ENCODE results near the gene PDIA4. TPM values are rescaled to one million over a fixed set of nuclear protein-coding genes. Genes with fewer than 3 reads are reported as not detected.

PDIA4 gene
- total RNA-seq, 4 donors from 2014 or later, result 33.2 to 58.1 (median 42.8) TPM

DNA sequence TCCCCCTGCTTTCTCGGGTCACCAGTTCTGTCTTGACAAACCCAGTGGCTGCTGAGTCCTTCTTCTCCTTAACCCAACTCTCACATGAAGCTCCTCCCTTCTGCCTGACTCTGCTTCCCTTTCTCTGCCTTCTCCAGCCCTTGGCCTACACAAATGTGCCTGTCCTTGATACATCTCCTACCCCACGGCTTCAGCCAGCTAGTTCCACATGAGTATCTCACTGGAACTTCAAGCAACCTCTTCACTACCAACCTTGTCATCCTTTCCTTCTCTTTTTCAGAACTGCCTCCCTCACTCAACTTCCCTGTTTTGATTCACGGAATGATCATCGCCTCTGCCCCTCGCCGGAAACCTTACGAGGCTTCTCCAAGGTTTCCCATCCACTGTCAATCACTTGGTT lies 55.9 kb downstream of the PDIA4 start:
- Histone ChIP-seq H3K9me3 (no peaks in the 10 kb centered on the region), H3K27ac (replicated peaks in 1 of 4) (no peak overlapping the region), H3K4me3 (no peak overlapping the region), H3K36me3 (no peaks in the 10 kb centered on the region), H3K27me3 (peaks cover 0 to 4% (median 0%) of the 10 kb centered on the region in 4 donors), H3K4me1 (peaks cover 0 to under 1% (median under 1%) of the 10 kb centered on the region in 4 donors)
- intact Hi-C loops (cut with DNase I), result no loop called here
- TF ChIP-seq, protein P1, sequence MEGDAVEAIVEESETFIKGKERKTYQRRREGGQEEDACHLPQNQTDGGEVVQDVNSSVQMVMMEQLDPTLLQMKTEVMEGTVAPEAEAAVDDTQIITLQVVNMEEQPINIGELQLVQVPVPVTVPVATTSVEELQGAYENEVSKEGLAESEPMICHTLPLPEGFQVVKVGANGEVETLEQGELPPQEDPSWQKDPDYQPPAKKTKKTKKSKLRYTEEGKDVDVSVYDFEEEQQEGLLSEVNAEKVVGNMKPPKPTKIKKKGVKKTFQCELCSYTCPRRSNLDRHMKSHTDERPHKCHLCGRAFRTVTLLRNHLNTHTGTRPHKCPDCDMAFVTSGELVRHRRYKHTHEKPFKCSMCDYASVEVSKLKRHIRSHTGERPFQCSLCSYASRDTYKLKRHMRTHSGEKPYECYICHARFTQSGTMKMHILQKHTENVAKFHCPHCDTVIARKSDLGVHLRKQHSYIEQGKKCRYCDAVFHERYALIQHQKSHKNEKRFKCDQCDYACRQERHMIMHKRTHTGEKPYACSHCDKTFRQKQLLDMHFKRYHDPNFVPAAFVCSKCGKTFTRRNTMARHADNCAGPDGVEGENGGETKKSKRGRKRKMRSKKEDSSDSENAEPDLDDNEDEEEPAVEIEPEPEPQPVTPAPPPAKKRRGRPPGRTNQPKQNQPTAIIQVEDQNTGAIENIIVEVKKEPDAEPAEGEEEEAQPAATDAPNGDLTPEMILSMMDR (IDR thresholded peaks at IDR 0.05), result no peak
- TF ChIP-seq POLR2AphosphoS5 (IDR thresholded peaks at IDR 0.05) (no peak), EP300 (IDR thresholded peaks at IDR 0.05) (no peak), POLR2A (IDR thresholded peaks at IDR 0.05; ENCODE audit: low read depth) (no peak)
- DNase-seq (ENCODE audit: extremely low spot score), result no peak
- WGBS, result 78% methylated on average over 7 of the region's 7 CpGs

DNA sequence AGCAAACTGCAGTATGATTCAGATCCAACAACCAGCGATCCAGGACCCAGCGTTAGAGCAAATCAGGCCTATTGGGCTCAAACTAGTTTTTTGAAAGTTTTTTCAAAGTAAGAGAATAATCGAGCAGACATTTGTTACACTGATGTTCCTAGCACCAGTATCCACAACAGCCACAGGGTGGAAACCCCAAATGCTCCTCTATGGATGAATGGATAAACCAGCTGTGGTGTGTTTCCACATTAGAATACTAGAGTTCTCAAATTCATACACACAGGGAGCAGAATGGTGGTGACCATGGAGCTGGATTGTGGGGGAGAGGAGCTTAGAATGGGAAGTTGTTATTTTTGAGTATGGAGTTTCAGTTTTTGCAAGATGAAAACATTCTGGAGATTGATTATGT lies 60.7 kb downstream of the PDIA4 start:
- Histone ChIP-seq H3K9me3 (no peaks in the 10 kb centered on the region), H3K4me1 (peaks cover 8 to 32% (median 26%) of the 10 kb centered on the region in 4 donors), H3K27me3 (no peaks in the 10 kb centered on the region), H3K36me3 (no peaks in the 10 kb centered on the region), H3K27ac (replicated peaks in 1 of 4) (no peak overlapping the region), H3K4me3 (no peak overlapping the region)
- TF ChIP-seq, protein P1 (IDR thresholded peaks at IDR 0.05), result no peak
- no peak for TF ChIP-seq POLR2AphosphoS5 (IDR thresholded peaks at IDR 0.05)
- no peak for TF ChIP-seq EP300 (IDR thresholded peaks at IDR 0.05)
- no peak for DNase-seq (ENCODE audit: extremely low spot score)
- intact Hi-C loops (cut with DNase I), result loop anchor here (2.0 to 10.0 kb wide), 3 partner anchors 173 to 393 kb away; partner anchors contain the start of gene CUL1
- WGBS, result 78% methylated on average over 3 of the region's 3 CpGs

DNA sequence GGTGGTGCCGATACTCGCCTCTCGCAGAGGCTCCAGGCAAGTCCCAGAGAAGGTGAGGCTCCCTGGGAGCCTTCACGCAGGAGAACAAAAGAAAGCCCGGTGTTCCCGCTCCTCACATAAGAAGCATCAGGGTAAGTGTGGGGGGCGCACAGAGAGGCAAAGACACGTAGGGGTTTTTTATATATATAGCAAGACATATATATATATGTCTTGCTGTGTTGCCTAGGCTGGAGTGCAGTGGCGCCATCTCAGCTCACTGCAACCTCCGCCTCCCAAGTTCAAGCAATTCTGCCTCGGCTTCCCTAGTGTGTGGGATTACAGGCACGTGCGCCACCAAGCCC lies 61.3 kb downstream of the PDIA4 start:
- intact Hi-C loops (cut with DNase I), result loop anchor here (2.0 to 10.0 kb wide), 3 partner anchors 172 to 392 kb away; partner anchors contain the start of gene CUL1
- H3K9me3 ChIP-seq, result no peaks in the 10 kb centered on the region
- TF ChIP-seq POLR2A (IDR thresholded peaks at IDR 0.05; ENCODE audit: low read depth) (no peak), EP300 (IDR thresholded peaks at IDR 0.05) (no peak), POLR2AphosphoS5 (IDR thresholded peaks at IDR 0.05) (no peak)
- TF ChIP-seq, protein P1 (IDR thresholded peaks at IDR 0.05), result no peak
- H3K4me3 ChIP-seq, result peak overlapping the region; percentile 40 to 59 (median 48)
- H3K27ac ChIP-seq (replicated peaks in 1 of 4), result peak overlapping the region; percentile 24 to 62 (median 50)
- H3K27me3 ChIP-seq, result no peaks in the 10 kb centered on the region
- no peaks in the 10 kb centered on the region for H3K36me3 ChIP-seq
- 34% methylated on average over 13 of the region's 13 CpGs for WGBS
- no peak for DNase-seq (ENCODE audit: extremely low spot score)
- peaks cover 11 to 33% (median 29%) of the 10 kb centered on the region in 4 donors for H3K4me1 ChIP-seq

DNA sequence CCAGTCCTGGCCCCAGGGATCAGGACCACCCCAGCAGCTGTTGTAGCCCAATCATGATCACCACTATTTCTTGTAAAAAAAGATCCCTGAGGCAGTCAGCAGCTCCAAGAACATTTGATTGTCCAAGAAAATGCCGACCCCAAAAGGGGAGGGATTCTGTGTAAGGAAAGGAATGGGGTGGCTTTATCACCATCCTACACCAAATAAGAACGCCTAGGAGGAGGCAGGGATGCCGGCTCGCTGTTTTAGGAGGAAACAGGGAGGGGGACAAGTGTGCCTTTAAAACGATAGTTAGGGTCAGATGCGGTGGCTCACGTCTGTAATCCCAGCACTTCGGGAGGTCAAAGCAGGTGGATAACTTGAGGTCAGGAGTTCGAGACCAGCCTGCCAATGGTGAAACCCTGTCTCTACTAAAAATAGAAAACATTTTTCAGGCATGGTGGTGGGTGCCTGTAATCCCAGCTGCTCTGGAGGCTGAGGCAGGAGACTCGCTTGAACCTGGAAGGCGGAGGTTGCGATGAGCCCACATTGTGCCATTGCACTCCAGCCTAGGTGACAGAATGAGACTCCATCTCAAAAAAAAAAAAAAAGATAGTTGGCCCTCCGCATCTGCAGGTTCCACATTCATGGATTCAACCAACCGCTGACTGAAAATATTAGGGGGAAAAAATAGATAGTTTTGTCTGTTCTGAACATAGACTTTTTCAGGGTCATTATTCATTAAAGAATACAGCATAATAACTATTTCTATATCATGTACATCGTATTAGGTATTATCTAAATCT lies 63.6 kb downstream of the PDIA4 start:
- DNase-seq (ENCODE audit: extremely low spot score), result no peak
- Histone ChIP-seq H3K4me1 (peaks cover 11 to 33% (median 29%) of the 10 kb centered on the region in 4 donors), H3K27me3 (no peaks in the 10 kb centered on the region), H3K4me3 (peak overlapping the region; percentile 54 to 71 (median 63)), H3K27ac (replicated peaks in 1 of 4) (peak overlapping the region; percentile 68 to 74 (median 70)), H3K36me3 (no peaks in the 10 kb centered on the region), H3K9me3 (no peaks in the 10 kb centered on the region)
- 52% methylated on average over 15 of the region's 15 CpGs for WGBS
- intact Hi-C loops (cut with DNase I), result loop anchor here (2.0 to 10.0 kb wide), 4 partner anchors 80 to 460 kb away; partner anchors contain the start of genes CUL1 and EZH2
- TF ChIP-seq POLR2A (IDR thresholded peaks at IDR 0.05; ENCODE audit: low read depth) (no peak), POLR2AphosphoS5 (IDR thresholded peaks at IDR 0.05) (no peak), EP300 (IDR thresholded peaks at IDR 0.05) (no peak)
- TF ChIP-seq, protein P1 (IDR thresholded peaks at IDR 0.05), result no peak
